ENCODE results near the gene GPR45. TPM values are rescaled to one million over a fixed set of nuclear protein-coding genes. Genes with fewer than 3 reads are reported as not detected.
A peak's percentile ranks its signal among the peaks of the same experiment; 100 is the strongest.

The GPR45 gene
- total RNA-seq, 1 experiment from 2014 or later: not detected

GRCh38 chr2:105231232-105231619 is 10.3 kb upstream of the GPR45 start:
- Histone ChIP-seq H3K9me3 (no peaks in the 10 kb centered on the region), H3K4me3 (ENCODE audit: low read depth, low read length) (no peak overlapping the region), H3K4me1 (no peaks in the 10 kb centered on the region), H3K27me3 (replicated peaks; ENCODE audit: control insufficient read depth, insufficient read depth, low read length) (no peaks in the 10 kb centered on the region), H3K36me3 (ENCODE audit: control insufficient read depth, insufficient read depth, low read length) (no peaks in the 10 kb centered on the region)
- BruUV-seq (replicated peaks): no TSS peak
- no peaks in the 10 kb centered on the region for H3K36me3 Mint-ChIP-seq (ENCODE audit: insufficient read depth, unreplicated experiment)
- ChIA-PET POLR2A (no interaction called here), CTCF (no interaction called here)
- intact Hi-C loops (cut with micrococcal nuclease; ENCODE audit: unreplicated experiment): no loop called here
- no peaks in the 10 kb centered on the region for H3K4me1 Mint-ChIP-seq (ENCODE audit: low read depth, unreplicated experiment)
- H3K27me3 Mint-ChIP-seq (ENCODE audit: insufficient read depth, unreplicated experiment): peaks cover 12% of the 10 kb centered on the region
- no peak overlapping the region for H3K4me3 Mint-ChIP-seq (ENCODE audit: unreplicated experiment)
- no peaks in the 10 kb centered on the region for H3K9me3 Mint-ChIP-seq (ENCODE audit: unreplicated experiment)
- no peak overlapping the region for H3K27ac Mint-ChIP-seq (ENCODE audit: unreplicated experiment)
- no peak for DNase-seq
- no peak for TF ChIP-seq CTCF (IDR thresholded peaks at IDR 0.05; ENCODE audit: insufficient read depth in 1 of 2, low read depth in 1 of 2, low read length in 1 of 2, severe bottlenecking in 1 of 2, unreplicated experiment in 1 of 2)

GRCh38 chr2:105235388-105236059 is 6.0 kb upstream of the GPR45 start:
- no TSS peak for BruUV-seq (replicated peaks)
- intact Hi-C loops (cut with micrococcal nuclease; ENCODE audit: unreplicated experiment): loop anchor here (1.0 to 5.0 kb wide), 2 partner anchors 53 to 121 kb away; no protein-coding TSS in a partner anchor
- Histone ChIP-seq H3K4me1 (no peaks in the 10 kb centered on the region; the same call in 1 of the 2 replicates), H3K27me3 (replicated peaks; ENCODE audit: control insufficient read depth, insufficient read depth, low read length) (no peaks in the 10 kb centered on the region), H3K4me3 (ENCODE audit: low read depth, low read length) (no peak overlapping the region), H3K36me3 (ENCODE audit: control insufficient read depth, insufficient read depth, low read length) (no peaks in the 10 kb centered on the region), H3K9me3 (no peaks in the 10 kb centered on the region)
- no peaks in the 10 kb centered on the region for H3K4me1 Mint-ChIP-seq (ENCODE audit: low read depth, unreplicated experiment)
- no peak overlapping the region for H3K4me3 Mint-ChIP-seq (ENCODE audit: unreplicated experiment)
- DNase-seq: peak; percentile 80 to 82
- POLR2A ChIA-PET: no interaction called here
- CTCF ChIA-PET: interaction anchor here (1.0 kb wide), 2 partner anchors 121 kb away, joined by 3 to 8 read pairs; no protein-coding TSS in a partner anchor
- H3K27ac Mint-ChIP-seq (ENCODE audit: unreplicated experiment): no peak overlapping the region
- no peaks in the 10 kb centered on the region for H3K36me3 Mint-ChIP-seq (ENCODE audit: insufficient read depth, unreplicated experiment)
- H3K9me3 Mint-ChIP-seq (ENCODE audit: unreplicated experiment): no peaks in the 10 kb centered on the region
- TF ChIP-seq CTCF (IDR thresholded peaks at IDR 0.05; ENCODE audit: insufficient read depth in 1 of 2, low read depth in 1 of 2, low read length in 1 of 2, severe bottlenecking in 1 of 2, unreplicated experiment in 1 of 2): peak; percentile 81 to 86
- no peaks in the 10 kb centered on the region for H3K27me3 Mint-ChIP-seq (ENCODE audit: insufficient read depth, unreplicated experiment)

- TF ChIP-seq CTCF (IDR thresholded peaks at IDR 0.05; ENCODE audit: insufficient read depth in 1 of 2, low read depth in 1 of 2, low read length in 1 of 2, severe bottlenecking in 1 of 2, unreplicated experiment in 1 of 2): no peak
- Mint-ChIP-seq H3K4me1 (ENCODE audit: low read depth, unreplicated experiment) (no peaks in the 10 kb centered on the region), H3K9me3 (ENCODE audit: unreplicated experiment) (no peaks in the 10 kb centered on the region), H3K4me3 (ENCODE audit: unreplicated experiment) (no peak overlapping the region), H3K27ac (ENCODE audit: unreplicated experiment) (no peak overlapping the region), H3K36me3 (ENCODE audit: insufficient read depth, unreplicated experiment) (no peaks in the 10 kb centered on the region), H3K27me3 (ENCODE audit: insufficient read depth, unreplicated experiment) (no peaks in the 10 kb centered on the region)
- Histone ChIP-seq H3K4me3 (ENCODE audit: low read depth, low read length) (no peak overlapping the region), H3K27me3 (replicated peaks; ENCODE audit: control insufficient read depth, insufficient read depth, low read length) (no peaks in the 10 kb centered on the region), H3K4me1 (no peaks in the 10 kb centered on the region; the same call in 1 of the 2 replicates), H3K9me3 (no peaks in the 10 kb centered on the region), H3K36me3 (ENCODE audit: control insufficient read depth, insufficient read depth, low read length) (no peaks in the 10 kb centered on the region)
- no peak for DNase-seq
- CTCF ChIA-PET: interaction anchor here (1.0 kb wide), 1 partner anchor 121 kb away, joined by 8 read pairs; no protein-coding TSS in a partner anchor
- intact Hi-C loops (cut with micrococcal nuclease; ENCODE audit: unreplicated experiment): loop anchor here (5.0 kb wide), 1 partner anchor 54 kb away; no protein-coding TSS in a partner anchor
- POLR2A ChIA-PET: no interaction called here
- no TSS peak for BruUV-seq (replicated peaks)
Measured at GRCh38 chr2:105236060-105236424, 5.5 kb upstream of the GPR45 start.

All from Caco-2 (cell line).